Stomach (tissue), 9 donors: ENCODE measurements around the gene FEZ2. TPM values are rescaled to one million over a fixed set of nuclear protein-coding genes. Genes with fewer than 3 reads are reported as not detected.
A peak's percentile ranks its signal among the peaks of the same experiment; 100 is the strongest.

Experiments used
- DNase-seq, 2 donors: peaks; one replicate each; pipeline versions ENCODE4 v3.0.0 to v3.0.0-alpha.2; 2013 to 2019
- H3K27ac ChIP-seq, 5 donors: fragments of 200-600 bp in 4 of 5; sonication (generic) in 4 of 5; one replicate each; pipeline ENCODE4 v1.5.1; 2013 to 2019; ENCODE audit warnings: mild to moderate bottlenecking in 1 of 5, moderate library complexity in 1 of 5
- H3K27me3 ChIP-seq, 3 donors: fragments of 200-600 bp; sonication (generic); one replicate each; pipeline ENCODE4 v1.5.1; 2017 to 2019; ENCODE audit warnings: mixed run types in 1 of 3
- H3K36me3 ChIP-seq, 4 donors: fragments of 200-600 bp; sonication (generic); 1 replicate in 3 of 4; 2 replicates in 1 of 4; pipeline ENCODE4 v1.5.1; 2016 to 2019
- H3K4me1 ChIP-seq, 4 donors: fragments of 200-600 bp; sonication (generic); one replicate each; pipeline ENCODE4 v1.5.1; 2016 to 2019
- H3K4me3 ChIP-seq, 4 donors: fragments of 200-600 bp; sonication (generic) in 3 of 4; one replicate each; pipeline ENCODE4 v1.5.1; 2016 to 2019; ENCODE audit warnings: mild to moderate bottlenecking in 1 of 4
- H3K9me3 ChIP-seq, 4 donors: fragments of 200-600 bp; sonication (generic); one replicate each; pipeline ENCODE4 v1.5.1; 2016 to 2019
- EP300 ChIP-seq: sonication (generic); formaldehyde crosslinking; IDR thresholded peaks from one replicate; pipeline ENCODE4 v1.6.1; 2017; ENCODE audit warnings: antibody characterized with exemption
- POLR2A ChIP-seq, 4 donors: fragments of 450-650 bp; IDR thresholded peaks; one replicate each; pipeline ENCODE4 v1.6.1; 2016; ENCODE audit warnings: antibody characterized with exemption in 4 of 4, control low read depth in 2 of 4, mild to moderate bottlenecking in 1 of 4, moderate library complexity in 1 of 4
- POLR2AphosphoS5 ChIP-seq, 3 donors: sonication (generic); formaldehyde crosslinking; IDR thresholded peaks; one replicate each; pipeline ENCODE4 v1.6.1; 2016; ENCODE audit warnings: antibody characterized with exemption in 3 of 3
- WGBS, 5 donors: extraction: QIAGEN DNeasy Blood & Tissue Kit in 3 of 5; methylation state at CpG; one replicate each; pipeline versions ENCODE4 v1.1.5 to v1.1.7; 2013 to 2018; 5-methylcytosine and 5-hydroxymethylcytosine counted together
- intact Hi-C: fragments of 100-400 bp; cut with DNase I; formaldehyde crosslinking; loops from one replicate; pipeline ENCODE4 v1.15.1; 2023; ENCODE audit warnings: low total_unique reads
- polyA plus RNA-seq, 3 donors: library from polyadenylated mRNA; stranded (reverse); fragments of 200-250 nt; gene quantifications; one replicate each; pipeline ENCODE4 v1.2.3, GENCODE V29; 2013
- total RNA-seq, 5 donors: library from RNA; depleted of rRNA; stranded (reverse); fragments of >200 nt; gene quantifications; one replicate each; pipeline versions ENCODE4 v1.1.0 to v1.2.3, GENCODE V29; 2014 to 2016
- TF ChIP-seq, protein P1 (sequence below), 7 experiments: fragments of 450-650 bp in 4 of 7; fragments of 200-600 bp in 3 of 7; sonication (generic) in 3 of 7; IDR thresholded peaks; one replicate each; pipeline ENCODE4 v1.5.1; 2016 to 2019; ENCODE audit warnings: antibody characterized with exemption in 7 of 7, control low read depth in 2 of 7, mild to moderate bottlenecking in 1 of 7
- donor health status: healthy with polysubstance abuse.
- donor health status: Bipolar disorder and iron deficiency.
- donor health status: healthy.

FEZ2 gene
- total and polyA plus RNA-seq, 8 donors = 17.7 to 100.0 (median 25.8) TPM

GRCh38 chr2:36618381-36618780, 20.4 kb upstream of the FEZ2 start:
- H3K9me3 ChIP-seq = no peaks in the 10 kb centered on the region
- peak in 1 of 2 donors; percentile 65 for DNase-seq
- H3K27me3 ChIP-seq = no peaks in the 10 kb centered on the region
- no peaks in the 10 kb centered on the region for H3K36me3 ChIP-seq
- no peak for TF ChIP-seq POLR2A (IDR thresholded peaks at IDR 0.05)
- TF ChIP-seq POLR2AphosphoS5 (IDR thresholded peaks at IDR 0.05) = no peak
- no peak for TF ChIP-seq EP300
- TF ChIP-seq, protein P1, sequence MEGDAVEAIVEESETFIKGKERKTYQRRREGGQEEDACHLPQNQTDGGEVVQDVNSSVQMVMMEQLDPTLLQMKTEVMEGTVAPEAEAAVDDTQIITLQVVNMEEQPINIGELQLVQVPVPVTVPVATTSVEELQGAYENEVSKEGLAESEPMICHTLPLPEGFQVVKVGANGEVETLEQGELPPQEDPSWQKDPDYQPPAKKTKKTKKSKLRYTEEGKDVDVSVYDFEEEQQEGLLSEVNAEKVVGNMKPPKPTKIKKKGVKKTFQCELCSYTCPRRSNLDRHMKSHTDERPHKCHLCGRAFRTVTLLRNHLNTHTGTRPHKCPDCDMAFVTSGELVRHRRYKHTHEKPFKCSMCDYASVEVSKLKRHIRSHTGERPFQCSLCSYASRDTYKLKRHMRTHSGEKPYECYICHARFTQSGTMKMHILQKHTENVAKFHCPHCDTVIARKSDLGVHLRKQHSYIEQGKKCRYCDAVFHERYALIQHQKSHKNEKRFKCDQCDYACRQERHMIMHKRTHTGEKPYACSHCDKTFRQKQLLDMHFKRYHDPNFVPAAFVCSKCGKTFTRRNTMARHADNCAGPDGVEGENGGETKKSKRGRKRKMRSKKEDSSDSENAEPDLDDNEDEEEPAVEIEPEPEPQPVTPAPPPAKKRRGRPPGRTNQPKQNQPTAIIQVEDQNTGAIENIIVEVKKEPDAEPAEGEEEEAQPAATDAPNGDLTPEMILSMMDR (IDR thresholded peaks at IDR 0.05) = no peak
- no peak overlapping the region for H3K27ac ChIP-seq
- H3K4me3 ChIP-seq = no peak overlapping the region
- no peaks in the 10 kb centered on the region for H3K4me1 ChIP-seq
- intact Hi-C loops = no loop called here
- 38 to 83% (median 46%) methylated on average over 1 of the region's 1 CpG for WGBS, 5 donors

DNA sequence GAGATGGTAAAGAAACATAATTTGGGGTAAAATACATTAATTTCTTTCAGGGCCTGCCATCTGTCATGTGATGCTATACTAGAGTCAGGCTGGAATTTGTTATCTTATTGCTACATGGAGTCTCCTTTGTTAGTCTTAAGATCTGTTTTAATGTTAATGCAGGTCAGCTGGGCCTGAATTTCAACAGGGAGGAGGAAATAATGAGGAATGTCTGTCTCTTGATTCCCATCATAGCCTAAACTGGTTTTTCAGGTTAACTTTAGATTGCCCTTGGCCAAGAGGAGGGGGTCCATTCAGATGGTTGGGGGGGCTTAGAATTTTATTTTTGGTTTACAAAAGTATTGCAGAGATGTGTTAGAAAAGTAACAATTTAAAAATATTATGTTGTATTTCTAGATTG, 19.0 kb upstream of the FEZ2 start:
- TF ChIP-seq EP300 (no peak), POLR2AphosphoS5 (IDR thresholded peaks at IDR 0.05) (no peak), POLR2A (IDR thresholded peaks at IDR 0.05) (no peak)
- TF ChIP-seq, protein P1 (IDR thresholded peaks at IDR 0.05) = no peak
- Histone ChIP-seq H3K4me1 (no peaks in the 10 kb centered on the region), H3K27me3 (no peaks in the 10 kb centered on the region), H3K9me3 (no peaks in the 10 kb centered on the region), H3K27ac (no peak overlapping the region), H3K36me3 (no peaks in the 10 kb centered on the region), H3K4me3 (no peak overlapping the region)
- intact Hi-C loops = no loop called here
- no peak for DNase-seq

GRCh38 chr2:36615222-36615621, 17.3 kb upstream of the FEZ2 start:
- Histone ChIP-seq H3K36me3 (no peaks in the 10 kb centered on the region), H3K27me3 (no peaks in the 10 kb centered on the region), H3K27ac (no peak overlapping the region), H3K4me1 (no peaks in the 10 kb centered on the region), H3K9me3 (no peaks in the 10 kb centered on the region), H3K4me3 (no peak overlapping the region)
- intact Hi-C loops = no loop called here
- DNase-seq = no peak
- WGBS, 5 donors = 81 to 96% (median 89%) methylated on average over 6 of the region's 6 CpGs
- TF ChIP-seq EP300 (no peak), POLR2A (IDR thresholded peaks at IDR 0.05) (no peak), POLR2AphosphoS5 (IDR thresholded peaks at IDR 0.05) (no peak)
- TF ChIP-seq, protein P1 (IDR thresholded peaks at IDR 0.05) = no peak

DNA sequence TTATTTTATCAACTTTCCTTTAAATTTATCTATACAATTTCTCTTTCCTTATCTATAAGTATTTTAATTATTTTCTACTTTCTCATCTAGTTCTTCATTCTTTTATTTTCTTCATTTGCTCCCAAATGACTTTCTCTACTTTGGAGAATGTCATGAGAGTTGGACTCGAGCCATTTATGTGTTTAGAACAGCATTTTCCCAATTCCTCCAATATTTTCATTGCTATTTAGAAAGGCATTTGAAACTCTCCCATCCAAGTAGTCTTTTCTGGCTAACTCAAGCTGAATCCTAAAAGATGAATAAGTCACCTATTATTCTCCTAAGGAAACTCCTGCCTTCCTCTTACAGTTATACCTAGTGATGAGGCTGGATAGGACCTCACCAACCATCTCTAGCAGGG, 15.8 kb upstream of the FEZ2 start:
- no peak for DNase-seq
- Histone ChIP-seq H3K4me1 (no peaks in the 10 kb centered on the region), H3K9me3 (no peaks in the 10 kb centered on the region), H3K4me3 (no peak overlapping the region), H3K36me3 (no peaks in the 10 kb centered on the region), H3K27me3 (no peaks in the 10 kb centered on the region), H3K27ac (no peak overlapping the region)
- intact Hi-C loops = no loop called here
- 67 to 87% (median 83%) methylated on average over 1 of the region's 1 CpG for WGBS, 5 donors
- TF ChIP-seq, protein P1 (IDR thresholded peaks at IDR 0.05) = no peak
- TF ChIP-seq EP300 = no peak
- no peak for TF ChIP-seq POLR2A (IDR thresholded peaks at IDR 0.05)
- no peak for TF ChIP-seq POLR2AphosphoS5 (IDR thresholded peaks at IDR 0.05)
